DMS153 treated with DMSO at 0.1 percent for 48 hours (cell line): ENCODE data around the gene PLCH2.
"Not testable (repeated sequence)": the region's sequence is repeated elsewhere in the genome, so short reads cannot be mapped to it uniquely, and the experiment has no call there.

Experiments
- DNase-seq: peaks from one replicate; lab custom pipeline; 2025; ENCODE audit not compliant: unreplicated experiment; lab: John Stamatoyannopoulos, UW

PLCH2 gene

DNA sequence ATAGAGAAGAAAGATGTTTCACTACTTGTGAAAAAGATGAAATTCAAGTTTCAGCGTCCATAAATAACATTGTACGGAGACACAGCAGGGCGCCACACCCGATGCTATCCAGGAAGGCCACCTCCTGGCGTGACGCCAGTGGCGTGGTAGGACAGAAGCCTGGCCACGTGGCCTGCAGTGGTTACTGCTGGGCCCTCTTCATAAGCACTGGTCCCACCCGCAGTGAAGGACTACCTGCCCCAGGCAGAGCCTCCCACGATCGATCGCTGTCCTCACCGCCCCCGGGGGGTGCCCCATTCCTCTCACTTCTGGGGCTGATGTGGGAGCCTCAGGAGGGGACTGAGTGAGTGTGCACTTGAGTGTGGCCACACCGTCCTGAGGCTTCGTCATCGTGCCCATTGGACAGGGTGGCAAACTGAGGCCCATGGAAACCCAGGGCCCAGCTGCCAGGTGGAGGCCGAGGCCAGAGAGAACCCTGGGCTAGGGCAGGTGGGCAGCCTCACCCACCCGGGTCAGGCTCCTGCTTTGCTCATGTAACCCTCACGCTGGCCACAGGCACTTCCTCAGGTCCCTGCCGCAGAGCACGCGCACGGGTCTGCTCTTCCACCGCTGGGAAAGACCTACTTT, 65.6 kb downstream of the PLCH2 start:
- peak; percentile 42 for DNase-seq

DNA sequence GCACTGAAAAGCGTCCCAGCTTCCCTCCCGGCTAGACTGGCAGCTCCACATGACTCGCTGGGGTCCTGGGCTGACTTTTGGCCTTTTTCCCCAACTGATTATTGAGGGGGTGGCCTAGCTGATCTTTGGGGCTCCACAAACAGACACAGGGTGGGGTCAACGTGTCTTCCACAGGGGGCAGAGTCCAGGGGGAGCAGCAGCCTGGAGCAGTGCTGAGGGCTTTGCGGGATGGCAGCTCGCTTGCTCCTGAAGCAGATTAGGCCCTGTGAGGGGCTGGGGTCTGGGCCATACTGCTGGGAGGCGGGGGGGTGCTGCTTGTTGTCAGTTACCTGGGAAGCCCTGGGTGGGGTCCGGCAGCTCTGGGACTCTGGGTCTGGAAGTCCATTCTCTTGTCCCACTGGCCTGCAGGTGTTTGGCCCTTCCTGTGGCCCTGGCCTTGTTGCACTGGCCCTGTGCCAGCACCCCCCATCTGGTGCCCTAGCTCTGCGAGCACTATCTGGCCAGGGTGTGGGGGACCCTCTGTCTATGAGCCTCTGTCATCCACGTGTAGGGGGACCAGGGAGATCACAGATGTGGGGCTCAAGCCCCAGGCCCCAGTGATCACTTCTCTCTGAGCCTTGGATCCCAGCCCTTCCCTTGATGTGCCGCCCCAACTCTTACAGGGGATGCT, 66.3 kb downstream of the PLCH2 start:
- no peak for DNase-seq

DNA sequence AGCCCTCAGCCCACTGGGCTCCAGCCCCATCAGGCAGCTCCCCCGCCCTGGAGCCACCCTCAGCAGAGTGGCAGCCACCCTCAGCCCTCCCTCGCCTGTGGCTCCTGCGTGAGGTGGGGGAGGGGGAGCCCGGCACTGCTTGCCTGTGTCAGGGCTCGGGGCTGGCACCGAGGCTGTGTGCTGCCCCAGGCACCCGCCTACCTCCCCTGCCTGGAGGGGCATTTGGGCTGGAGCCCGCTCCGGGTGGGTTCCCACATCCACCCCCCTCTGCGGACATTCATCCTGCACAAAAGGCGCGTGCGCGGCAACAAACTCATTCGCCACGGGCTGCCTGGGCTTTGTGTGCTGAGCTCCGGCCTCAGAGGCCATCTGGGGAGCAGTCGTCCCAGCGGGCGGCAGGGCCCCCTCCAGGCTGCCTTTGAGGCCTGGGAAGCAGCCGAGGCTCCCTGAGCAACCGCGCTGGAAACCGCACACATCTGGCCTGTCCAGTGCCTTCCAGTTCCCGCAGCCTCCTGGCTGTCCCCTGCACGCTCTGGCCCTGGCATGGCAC, 67.5 kb downstream of the PLCH2 start:
- DNase-seq, result peak; percentile 59

DNA sequence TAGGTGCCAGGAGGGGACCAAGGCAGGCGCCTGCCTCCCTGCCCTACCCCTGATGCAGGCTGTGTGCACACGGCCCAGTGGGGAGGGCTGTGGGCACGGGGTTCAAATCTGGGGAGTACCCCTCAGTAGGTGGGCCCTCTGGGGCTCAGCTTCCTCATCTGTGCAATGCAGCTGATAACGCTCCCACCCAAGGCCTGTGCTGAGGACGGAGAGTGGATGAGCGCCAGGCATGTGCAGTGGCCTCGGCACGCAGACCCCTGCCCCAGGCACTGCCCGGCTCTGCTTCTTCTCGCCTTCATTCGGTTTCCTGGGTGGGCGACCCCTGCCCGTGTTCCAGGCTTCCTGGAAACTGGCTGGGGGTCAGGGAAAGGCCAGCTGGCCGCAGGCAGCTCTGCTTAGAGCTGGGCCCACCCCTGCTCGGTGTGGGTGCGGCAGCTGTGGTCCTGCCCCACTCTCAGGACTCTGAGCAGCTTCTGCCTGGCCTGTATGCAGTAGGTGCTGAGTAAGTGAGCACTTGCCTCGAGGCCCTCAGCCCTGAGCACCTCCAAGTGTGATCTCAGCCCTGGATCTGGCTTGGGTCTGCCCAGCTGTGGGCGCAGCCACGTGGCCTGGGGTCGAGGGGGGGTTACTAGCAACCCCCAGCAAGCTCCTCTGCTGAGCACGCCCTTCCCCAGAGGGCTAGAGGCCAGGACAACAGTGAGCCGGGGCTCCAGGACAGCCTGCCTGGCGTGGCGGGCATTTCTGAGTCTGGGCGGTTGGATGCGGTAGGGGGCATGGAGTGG, 68.2 kb downstream of the PLCH2 start:
- no peak for DNase-seq

DNA sequence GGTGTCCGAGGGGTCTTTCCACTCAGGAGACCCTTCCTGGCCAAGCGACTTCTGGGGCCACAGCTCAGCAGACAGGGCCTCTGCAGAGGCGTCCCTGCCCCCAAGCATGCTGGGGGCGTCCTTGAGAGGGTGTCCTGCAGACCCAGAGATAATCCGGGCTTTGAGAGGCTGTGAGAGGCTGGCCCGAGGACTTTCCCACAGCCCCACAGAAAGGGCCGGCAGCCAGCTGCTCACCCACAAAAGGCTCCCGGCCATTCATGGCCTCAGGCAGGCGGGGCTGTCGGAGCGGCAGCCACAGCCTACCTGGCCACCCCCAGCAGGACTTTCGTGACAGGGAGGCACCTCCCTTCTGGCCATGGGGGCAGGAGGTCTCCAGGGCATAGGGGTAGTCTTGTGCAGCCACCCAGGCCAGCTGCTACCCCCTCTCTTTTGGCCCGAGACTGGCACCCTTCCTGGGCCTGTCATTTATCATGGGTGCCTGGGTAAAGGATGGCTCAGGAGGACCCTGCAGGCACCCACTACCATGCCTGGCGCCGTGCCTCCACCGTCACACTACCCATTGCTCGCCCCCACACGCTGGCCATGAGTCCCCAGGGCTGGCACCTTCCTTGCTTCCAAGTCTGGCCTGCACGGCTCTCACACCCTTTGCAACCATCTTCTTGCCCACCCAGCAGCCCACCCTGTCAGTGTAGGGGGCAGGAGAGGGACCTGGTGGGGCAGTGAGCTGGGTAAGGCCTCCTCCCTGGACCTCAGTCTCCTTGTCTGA, 69.0 kb downstream of the PLCH2 start:
- no peak for DNase-seq

DNA sequence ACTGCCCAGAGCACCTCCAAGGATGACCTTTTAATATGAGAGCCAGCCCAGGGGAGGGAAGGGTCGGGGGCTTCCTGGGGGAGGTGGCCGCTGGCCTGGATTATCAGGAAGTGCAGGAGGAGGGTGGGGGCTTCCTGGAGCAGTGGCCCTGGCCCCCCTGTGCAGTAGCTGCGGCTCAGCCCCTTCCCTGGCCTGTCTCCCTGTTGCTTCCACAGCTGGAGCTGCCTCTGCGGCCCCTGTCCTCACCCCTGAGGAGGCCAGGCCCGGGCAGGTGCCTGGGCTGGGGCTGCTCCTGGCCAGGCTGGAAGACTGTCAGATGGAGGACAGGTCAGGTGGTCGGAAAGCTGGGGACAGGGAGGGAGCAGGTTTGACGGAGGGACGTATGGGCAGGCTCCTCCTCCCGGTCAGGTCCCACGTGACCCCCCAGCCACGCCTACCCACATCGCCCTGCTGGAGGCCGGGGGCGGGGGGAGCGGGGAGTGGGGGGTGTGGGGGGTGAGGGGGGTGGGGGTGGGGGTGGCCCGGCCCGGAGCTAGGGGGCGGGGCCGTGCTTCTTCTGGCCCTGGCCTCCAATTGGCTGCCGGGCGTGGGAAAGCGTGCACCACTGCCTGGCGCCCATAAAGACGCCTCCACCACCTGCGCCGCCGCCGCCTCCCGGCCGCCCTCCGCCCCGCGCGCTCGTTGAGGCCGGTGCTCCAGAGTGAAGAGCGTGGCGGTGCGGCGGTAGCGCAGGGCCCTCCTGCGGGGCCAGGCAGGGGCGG, 69.8 kb downstream of the PLCH2 start:
- DNase-seq, result peak; percentile 98

DNA sequence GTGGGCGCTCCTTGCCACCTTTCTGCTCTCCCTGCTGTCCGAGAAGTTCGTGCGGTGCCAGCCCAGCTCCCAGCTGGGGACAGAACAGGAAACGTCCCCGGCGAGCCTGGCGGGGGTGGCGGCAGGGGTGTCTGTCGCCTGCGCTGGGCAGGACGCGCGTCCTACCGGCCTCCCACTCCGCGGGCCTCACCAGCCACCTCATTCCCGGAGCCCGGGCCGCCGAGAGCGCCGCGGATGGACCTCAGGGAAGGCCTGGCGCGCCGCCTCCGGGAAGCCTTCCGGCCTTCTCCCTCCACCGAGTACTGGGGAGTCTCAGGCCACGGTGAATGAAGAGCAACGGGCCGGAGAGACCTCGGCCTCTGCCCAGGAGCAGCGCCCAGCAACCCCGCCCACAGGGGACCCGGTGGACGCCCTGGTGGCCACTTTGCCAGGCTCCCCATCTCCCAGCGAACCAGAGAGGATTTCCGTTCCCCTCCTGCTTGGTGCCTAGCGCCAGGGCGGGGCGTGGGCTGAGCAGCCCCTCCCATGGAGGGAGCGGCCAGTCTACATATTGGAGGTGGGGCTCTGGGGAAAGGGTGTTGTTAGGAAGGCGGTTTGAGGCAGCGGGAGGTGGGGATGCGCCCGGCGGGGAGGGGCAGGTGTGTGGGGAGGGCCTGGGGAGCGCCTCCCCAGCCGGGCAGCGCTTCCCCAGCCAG, 70.6 kb downstream of the PLCH2 start:
- peak; percentile 97 for DNase-seq

DNA sequence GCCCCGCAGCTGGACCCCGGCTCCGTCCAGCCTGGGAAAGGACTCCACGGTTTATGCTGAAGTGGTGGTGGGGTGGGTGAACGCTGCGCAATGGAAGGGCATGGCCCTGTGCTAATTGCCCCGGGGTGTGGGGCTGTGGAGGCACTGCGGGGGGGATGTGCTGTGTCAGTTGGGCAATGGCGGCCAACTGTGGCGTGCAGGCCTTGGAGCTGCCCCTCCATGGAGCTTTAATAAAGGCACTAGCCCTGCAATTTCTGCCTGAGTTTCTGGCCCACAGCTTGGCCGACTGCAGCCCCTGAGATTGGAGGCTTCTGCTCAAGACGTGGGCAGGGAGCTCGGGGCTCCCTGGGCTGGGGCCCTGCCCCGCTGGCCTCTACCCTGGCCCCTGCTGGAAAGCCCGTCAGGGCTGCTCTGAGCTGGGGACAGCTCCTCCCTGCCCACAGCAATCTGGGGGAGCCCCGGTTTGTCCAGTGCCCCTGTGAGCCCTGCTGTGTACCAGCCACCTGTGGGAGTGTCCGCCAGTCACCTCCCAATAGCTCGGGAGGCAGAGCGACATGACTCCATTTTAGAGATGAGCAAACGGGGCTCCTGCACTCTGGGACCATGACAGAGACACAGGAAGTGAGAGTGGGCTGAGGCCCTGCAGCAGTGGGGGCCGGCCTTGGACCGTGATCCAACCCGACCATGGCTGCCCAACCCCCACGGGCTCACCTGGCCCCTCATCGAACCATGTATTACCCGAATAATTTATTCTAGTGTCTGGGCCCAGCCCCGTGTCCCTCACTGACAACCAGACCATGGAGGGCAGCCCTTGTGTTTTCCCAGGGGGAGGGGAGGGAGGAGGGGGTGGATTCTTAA, 71.3 kb downstream of the PLCH2 start:
- DNase-seq, result peak; percentile 77

DNA sequence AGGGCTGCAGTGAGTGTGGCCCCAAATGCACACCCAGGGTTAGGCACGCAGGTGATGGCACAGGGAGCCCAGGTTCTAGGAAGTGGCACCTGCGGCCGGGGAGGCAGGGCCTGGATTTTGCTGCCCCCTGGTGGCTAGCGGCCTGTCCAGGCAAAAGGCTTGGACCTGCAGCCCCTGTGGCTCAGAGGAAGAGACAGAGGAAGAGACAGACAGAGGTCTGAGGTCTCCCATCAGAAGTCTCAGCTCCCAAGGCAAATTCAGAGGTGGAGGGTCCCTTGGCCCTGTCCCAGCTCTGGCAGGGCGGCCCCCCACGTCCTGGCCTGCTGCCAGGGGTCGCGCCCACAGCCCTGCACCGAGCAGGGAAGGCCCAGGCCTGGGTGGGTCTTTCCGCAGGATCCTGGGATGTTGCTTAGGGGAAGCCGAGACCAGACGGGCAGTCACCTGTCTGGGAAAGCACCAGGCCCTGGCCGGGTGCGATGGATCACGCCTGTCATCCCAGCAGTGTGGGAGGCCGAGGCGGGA, 72.0 kb downstream of the PLCH2 start:
- peak; percentile 96 for DNase-seq

DNA sequence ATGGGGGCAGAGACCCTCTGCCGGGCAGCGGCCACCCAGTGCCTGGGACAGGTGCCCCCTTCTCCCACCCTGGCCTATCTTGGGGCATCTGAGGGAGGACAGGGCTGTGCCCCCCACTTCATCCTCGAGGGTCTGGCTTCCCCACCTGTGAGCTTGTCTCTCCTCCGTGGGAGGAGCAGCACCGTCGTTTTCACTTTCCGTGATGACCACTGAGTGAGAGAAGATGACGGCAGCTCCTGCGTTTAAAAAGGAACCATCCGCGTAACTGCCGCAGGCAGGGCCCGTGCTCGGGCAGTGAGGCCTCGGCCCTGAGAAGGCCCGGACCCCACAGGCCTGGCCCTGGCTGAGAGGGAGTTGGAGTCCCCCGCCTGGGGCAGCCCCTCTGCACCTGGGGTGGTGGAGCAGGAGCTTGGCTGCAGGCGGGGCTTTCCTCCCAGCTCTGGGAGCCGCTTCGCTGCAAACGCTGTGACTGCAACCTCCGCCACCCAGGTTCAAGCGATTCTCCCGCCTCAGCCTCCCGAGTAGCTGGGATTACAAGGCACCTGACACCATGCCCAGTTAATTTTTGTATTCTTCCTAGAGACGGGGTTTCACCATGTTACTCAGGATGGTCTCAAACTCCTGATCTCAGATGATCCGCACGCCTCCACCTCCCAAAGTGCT, 73.4 kb downstream of the PLCH2 start:
- DNase-seq, result not testable (repeated sequence)

DNA sequence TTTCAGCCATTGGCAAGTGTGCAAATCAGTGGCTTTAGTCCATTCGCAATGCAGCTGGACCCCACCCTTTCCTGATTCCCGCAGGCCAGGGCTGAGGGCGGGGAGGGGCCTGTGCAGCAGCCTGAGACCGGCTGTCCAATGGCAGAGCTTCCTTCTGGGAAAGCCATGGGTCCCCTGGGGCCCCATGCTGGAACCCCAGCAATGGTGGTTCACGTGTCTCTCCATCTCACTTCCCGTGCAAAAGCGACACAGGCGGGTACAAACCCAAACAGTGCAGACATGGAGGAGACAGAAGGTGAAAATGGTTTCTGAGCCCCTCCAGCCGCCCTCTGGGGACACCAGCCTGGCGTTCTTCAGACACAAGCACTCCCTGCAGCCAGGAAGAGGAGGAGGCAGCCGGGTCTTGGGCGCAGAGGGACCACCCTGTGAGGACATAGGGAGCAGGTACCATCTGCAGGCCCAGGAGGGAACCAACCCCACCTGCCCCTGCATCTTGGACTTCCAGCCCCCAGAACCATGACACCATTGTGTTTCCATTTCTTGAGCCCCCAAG, 74.3 kb downstream of the PLCH2 start:
- not testable (repeated sequence) for DNase-seq

DNA sequence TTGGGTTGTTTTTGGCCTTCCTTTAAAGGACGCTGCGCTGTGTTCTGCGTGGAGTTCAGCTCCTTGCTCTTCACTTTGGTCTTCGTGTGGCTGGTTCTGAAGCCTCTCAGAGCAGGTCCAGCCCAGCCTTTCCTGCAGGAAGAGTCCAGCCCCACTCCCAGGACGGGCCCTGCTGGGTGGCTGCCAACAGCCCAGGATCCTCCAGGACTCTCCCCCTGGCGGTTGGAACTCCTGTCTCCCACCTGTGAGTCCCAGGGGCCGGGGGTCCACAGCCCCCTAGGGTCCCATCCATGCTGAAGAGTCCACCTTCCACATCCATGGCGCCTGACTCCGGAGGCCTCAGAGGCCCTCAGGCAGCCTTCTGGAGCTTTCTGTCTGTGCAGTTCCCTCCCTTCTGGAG, 75.5 kb downstream of the PLCH2 start:
- not testable (repeated sequence) for DNase-seq

DNA sequence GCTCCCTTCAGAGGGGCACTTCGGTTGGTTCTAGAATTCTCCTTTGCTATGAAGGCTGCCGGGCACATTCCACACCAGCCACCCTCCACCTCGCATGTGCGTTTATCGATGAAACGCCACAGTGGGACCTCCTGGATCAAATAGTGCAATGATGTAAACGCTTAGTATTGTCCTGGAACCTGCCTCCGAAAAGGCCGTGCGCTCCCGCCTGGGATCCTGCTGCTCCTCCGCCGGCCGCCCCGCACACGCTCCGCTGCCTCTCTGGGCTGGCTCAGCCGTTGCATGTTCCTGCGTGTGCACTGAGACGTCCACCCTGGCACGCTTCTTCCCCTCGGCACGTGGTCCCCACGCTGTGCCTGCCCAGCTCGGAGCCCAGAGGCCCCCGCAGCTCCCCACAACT, 76.1 kb downstream of the PLCH2 start:
- no peak for DNase-seq

DNA sequence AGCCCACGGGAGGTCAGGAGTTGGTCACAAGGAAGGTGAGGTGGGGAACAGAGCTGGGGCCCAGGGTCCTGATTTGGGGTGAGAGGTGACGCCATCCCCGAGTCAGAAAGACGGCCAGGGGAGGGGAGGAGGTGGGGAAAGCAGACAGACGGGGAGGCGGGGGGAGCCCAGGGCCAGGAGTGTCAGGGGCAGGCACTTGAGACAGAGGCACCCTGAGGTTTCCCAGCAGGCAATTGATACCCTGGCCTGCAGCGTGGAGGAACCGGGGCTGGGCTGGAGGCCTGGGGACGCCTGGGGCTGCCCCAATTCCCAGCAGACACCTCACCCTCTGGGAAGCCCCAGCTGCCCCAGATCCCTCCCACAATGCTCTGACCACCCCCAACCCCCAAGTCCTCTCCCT, 77.0 kb downstream of the PLCH2 start:
- DNase-seq, result not testable (repeated sequence)

DNA sequence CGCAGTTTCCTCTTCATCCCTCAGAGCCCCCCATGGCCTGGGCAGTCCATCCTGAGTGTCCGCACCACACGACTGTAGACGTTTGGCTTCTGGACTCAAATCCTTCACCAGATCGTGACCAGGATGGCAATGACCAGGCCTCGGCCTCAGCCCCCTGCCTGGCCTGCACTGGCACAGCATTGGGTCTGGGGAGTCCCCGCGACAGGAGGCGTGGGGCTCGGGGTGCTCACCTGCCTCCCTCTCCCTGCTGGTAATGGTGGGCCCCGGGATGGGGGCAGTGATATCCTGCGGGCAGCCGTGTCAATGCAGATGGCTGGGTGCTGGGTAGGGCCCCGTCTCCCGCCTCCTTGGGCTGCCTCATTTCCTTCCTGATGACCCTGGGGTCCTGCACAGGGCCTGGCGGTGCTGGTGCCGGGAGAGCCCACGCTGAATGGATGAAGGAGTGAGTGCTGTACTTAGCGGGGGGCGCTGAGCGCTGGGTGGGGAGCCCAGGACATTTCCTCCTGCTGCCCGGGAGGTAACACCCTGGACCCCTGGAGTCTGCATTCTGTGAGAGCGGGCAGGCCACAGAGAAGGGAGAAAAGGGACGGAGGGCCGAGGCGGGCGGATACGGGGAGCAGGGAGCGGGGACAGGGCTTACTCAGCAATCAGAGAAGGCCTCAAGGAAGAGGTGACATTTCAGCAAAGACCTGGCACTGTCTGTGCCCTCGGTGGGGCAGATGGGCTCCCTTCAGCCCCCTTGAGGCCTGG, 78.0 kb downstream of the PLCH2 start:
- no peak for DNase-seq

DNA sequence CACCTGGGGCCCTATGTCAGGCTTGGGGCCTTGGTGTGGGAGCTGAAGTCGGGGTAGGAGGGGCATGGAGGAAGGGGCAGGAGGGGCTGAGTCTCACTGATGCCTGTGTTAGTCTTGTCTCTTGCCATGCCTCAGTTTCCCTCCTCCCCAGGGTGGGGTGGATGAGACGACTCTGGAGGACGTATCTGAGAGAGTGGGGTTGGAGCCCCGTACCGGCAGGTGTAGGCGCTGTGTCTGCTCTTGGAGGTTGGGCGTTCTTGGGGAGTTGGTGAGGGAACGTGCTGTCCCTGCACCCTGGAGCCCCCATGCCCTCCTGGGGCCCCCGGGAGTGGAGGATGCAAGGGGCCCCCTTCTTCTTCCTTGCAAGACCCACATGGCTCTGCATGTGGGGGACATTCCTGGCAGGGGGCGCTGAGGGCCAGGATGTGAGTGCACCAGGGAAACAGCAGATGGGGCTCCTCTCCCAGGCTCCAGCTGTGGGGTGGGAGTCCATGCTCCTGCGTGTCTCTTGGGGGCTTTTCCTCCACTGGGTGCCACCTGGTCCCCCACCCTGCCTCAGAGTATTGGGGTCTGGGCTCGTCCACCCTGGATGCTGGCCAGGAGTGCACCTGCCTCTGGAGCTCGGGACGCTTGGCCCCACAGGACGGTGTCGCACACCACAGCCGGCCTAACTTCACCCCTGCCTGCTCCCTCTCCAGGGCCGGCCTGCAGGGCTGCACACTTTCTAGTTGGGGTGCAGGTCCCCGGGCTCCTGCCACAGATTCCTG, 78.7 kb downstream of the PLCH2 start:
- DNase-seq, result no peak
